SK-N-SH treated with all-trans-retinoic acid at 6 μM for 48 hours (cell line): ENCODE data around the gene AIG1.

Experiments
- CSDC2 ChIP-seq: fragments of 250-450 bp; sonication (Bioruptor Pico); IDR thresholded peaks from 2 replicates; pipeline ENCODE4 v1.5.0; 2020; ENCODE audit warnings: mild to moderate bottlenecking, moderate library complexity
- PPARA ChIP-seq: fragments of 250-450 bp; sonication (Bioruptor Pico); IDR thresholded peaks from 2 replicates; pipeline ENCODE4 v1.5.0; 2020; ENCODE audit warnings: mild to moderate bottlenecking, borderline replicate concordance
- ZFP30 ChIP-seq: fragments of 450-650 bp; formaldehyde crosslinking; IDR thresholded peaks from 2 replicates; pipeline ENCODE4 v1.5.0; 2022; ENCODE audit warnings: mild to moderate bottlenecking, moderate library complexity
- TF ChIP-seq, protein P1 (sequence below): fragments of 250-450 bp; sonication (Bioruptor Pico); IDR thresholded peaks from 2 replicates; pipeline ENCODE4 v1.8.0; 2020; ENCODE audit warnings: mild to moderate bottlenecking, moderate library complexity, borderline replicate concordance
- TF ChIP-seq, protein P2 (sequence below): fragments of 250-450 bp; sonication (Bioruptor Pico); IDR thresholded peaks from 2 replicates; pipeline ENCODE4 v1.5.1; 2020; ENCODE audit warnings: low read depth, mild to moderate bottlenecking, moderate library complexity

DNA sequence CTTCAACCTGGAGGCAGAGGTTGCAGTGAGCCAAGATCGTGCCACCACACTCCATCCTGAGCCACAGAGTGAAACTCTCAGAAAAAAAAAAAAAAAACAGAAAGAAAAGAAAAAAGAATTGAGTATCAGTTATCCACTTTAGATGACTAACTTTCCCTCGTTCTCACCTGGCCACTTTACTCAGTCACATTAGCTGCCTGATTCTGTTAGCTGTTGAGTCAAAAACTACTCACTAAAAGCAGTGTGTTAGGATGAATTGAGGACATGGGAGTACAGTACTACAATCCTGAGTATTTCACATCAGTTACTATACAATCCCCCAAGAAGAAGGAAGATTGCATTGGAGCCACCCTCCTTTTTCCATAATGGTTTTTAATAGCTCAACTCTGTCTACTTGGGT is 275.2 kb downstream of the AIG1 start:
- TF ChIP-seq ZFP30 (CRISPR knock-in tag) (no peak), CSDC2 (CRISPR knock-in tag) (no peak), PPARA (CRISPR knock-in tag) (no peak)
- TF ChIP-seq, protein P1, sequence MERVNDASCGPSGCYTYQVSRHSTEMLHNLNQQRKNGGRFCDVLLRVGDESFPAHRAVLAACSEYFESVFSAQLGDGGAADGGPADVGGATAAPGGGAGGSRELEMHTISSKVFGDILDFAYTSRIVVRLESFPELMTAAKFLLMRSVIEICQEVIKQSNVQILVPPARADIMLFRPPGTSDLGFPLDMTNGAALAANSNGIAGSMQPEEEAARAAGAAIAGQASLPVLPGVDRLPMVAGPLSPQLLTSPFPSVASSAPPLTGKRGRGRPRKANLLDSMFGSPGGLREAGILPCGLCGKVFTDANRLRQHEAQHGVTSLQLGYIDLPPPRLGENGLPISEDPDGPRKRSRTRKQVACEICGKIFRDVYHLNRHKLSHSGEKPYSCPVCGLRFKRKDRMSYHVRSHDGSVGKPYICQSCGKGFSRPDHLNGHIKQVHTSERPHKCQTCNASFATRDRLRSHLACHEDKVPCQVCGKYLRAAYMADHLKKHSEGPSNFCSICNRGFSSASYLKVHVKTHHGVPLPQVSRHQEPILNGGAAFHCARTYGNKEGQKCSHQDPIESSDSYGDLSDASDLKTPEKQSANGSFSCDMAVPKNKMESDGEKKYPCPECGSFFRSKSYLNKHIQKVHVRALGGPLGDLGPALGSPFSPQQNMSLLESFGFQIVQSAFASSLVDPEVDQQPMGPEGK: no peak
- TF ChIP-seq, protein P2, sequence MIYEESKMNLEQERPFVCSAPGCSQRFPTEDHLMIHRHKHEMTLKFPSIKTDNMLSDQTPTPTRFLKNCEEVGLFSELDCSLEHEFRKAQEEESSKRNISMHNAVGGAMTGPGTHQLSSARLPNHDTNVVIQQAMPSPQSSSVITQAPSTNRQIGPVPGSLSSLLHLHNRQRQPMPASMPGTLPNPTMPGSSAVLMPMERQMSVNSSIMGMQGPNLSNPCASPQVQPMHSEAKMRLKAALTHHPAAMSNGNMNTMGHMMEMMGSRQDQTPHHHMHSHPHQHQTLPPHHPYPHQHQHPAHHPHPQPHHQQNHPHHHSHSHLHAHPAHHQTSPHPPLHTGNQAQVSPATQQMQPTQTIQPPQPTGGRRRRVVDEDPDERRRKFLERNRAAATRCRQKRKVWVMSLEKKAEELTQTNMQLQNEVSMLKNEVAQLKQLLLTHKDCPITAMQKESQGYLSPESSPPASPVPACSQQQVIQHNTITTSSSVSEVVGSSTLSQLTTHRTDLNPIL (CRISPR knock-in tag): no peak
